Dermis blood vessel endothelial cell (primary cell): ENCODE results near the gene CACNA2D3. TPM values are rescaled to one million over a fixed set of nuclear protein-coding genes. Genes with fewer than 3 reads are reported as not detected.
"Not testable (repeated sequence)": the region's sequence is repeated elsewhere in the genome, so short reads cannot be mapped to it uniquely, and the experiment has no call there.

Experiments
- DNase-seq: peaks from one replicate; pipeline ENCODE4 v3.0.0; 2010
- total RNA-seq: library from RNA; depleted of rRNA; stranded (reverse); fragments of >200 nt; gene quantifications from 2 replicates; pipeline ENCODE4 v1.2.3, GENCODE V29; 2014

Gene CACNA2D3
- total RNA-seq, 1 donor from 2014 or later: under 0.01 TPM

- no peak for DNase-seq
Observed at GRCh38 chr3:54591157-54591556, 468.8 kb downstream of the CACNA2D3 start.

GRCh38 chr3:54593653-54594052 lies 471.3 kb downstream of the CACNA2D3 start:
- no peak for DNase-seq

- DNase-seq: no peak
Observed at GRCh38 chr3:54596087-54596486, 473.7 kb downstream of the CACNA2D3 start.

GRCh38 chr3:54599716-54600115 lies 477.4 kb downstream of the CACNA2D3 start:
- DNase-seq: no peak

GRCh38 chr3:54600441-54601204 lies 478.3 kb downstream of the CACNA2D3 start:
- DNase-seq: no peak

- no peak for DNase-seq
Observed at GRCh38 chr3:54604495-54604894, 482.1 kb downstream of the CACNA2D3 start.

GRCh38 chr3:54608041-54608440 lies 485.7 kb downstream of the CACNA2D3 start:
- no peak for DNase-seq

GRCh38 chr3:54619053-54619452 lies 496.7 kb downstream of the CACNA2D3 start:
- no peak for DNase-seq

- no peak for DNase-seq
Observed at GRCh38 chr3:54619531-54619930, 497.2 kb downstream of the CACNA2D3 start.

GRCh38 chr3:54621184-54621583 lies 498.8 kb downstream of the CACNA2D3 start:
- DNase-seq: no peak

GRCh38 chr3:54622678-54623077 lies 500.3 kb downstream of the CACNA2D3 start:
- DNase-seq: no peak

- no peak for DNase-seq
Observed at GRCh38 chr3:54625805-54626787, 503.7 kb downstream of the CACNA2D3 start.

GRCh38 chr3:54628888-54629441 lies 506.6 kb downstream of the CACNA2D3 start:
- no peak for DNase-seq

- no peak for DNase-seq
Observed at GRCh38 chr3:54630101-54630623, 507.8 kb downstream of the CACNA2D3 start.

GRCh38 chr3:54631001-54631400 lies 508.6 kb downstream of the CACNA2D3 start:
- DNase-seq: not testable (repeated sequence)

- DNase-seq: no peak
Observed at GRCh38 chr3:54631516-54632325, 509.4 kb downstream of the CACNA2D3 start.

- no peak for DNase-seq
Observed at GRCh38 chr3:54632326-54632665, 509.9 kb downstream of the CACNA2D3 start.

- DNase-seq: no peak
Observed at GRCh38 chr3:54632834-54633233, 510.5 kb downstream of the CACNA2D3 start.

GRCh38 chr3:54633444-54634121 lies 511.2 kb downstream of the CACNA2D3 start:
- no peak for DNase-seq

- DNase-seq: no peak
Observed at GRCh38 chr3:54634122-54634469, 511.7 kb downstream of the CACNA2D3 start.

GRCh38 chr3:54639790-54640372 lies 517.5 kb downstream of the CACNA2D3 start:
- DNase-seq: not testable (repeated sequence)
